NB4 (cell line): ENCODE data around the gene DEXI.

ENCODE experiments used
- POLR2A ChIP-seq: IDR thresholded peaks from 2 replicates; pipeline ENCODE4 v1.6.1; 2011; ENCODE audit warnings: mild to moderate bottlenecking; ENCODE audit not compliant: insufficient read length; ENCODE audit errors: extremely low read depth
- TF ChIP-seq, protein P1 (sequence below): IDR thresholded peaks from one replicate; pipeline ENCODE4 v1.5.1; 2012; ENCODE audit warnings: low read depth, low read length

GRCh38 chr16:10978124-10978523 lies 35.9 kb upstream of the DEXI start:
- TF ChIP-seq, protein P1, sequence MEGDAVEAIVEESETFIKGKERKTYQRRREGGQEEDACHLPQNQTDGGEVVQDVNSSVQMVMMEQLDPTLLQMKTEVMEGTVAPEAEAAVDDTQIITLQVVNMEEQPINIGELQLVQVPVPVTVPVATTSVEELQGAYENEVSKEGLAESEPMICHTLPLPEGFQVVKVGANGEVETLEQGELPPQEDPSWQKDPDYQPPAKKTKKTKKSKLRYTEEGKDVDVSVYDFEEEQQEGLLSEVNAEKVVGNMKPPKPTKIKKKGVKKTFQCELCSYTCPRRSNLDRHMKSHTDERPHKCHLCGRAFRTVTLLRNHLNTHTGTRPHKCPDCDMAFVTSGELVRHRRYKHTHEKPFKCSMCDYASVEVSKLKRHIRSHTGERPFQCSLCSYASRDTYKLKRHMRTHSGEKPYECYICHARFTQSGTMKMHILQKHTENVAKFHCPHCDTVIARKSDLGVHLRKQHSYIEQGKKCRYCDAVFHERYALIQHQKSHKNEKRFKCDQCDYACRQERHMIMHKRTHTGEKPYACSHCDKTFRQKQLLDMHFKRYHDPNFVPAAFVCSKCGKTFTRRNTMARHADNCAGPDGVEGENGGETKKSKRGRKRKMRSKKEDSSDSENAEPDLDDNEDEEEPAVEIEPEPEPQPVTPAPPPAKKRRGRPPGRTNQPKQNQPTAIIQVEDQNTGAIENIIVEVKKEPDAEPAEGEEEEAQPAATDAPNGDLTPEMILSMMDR = no peak
- TF ChIP-seq POLR2A = no peak
